K562 (cell line): ENCODE measurements around the gene NCOA3. TPM values are rescaled to one million over a fixed set of nuclear protein-coding genes. Genes with fewer than 3 reads are reported as not detected.

ENCODE experiments used
- ATAC-seq: fragments of 200-7000 bp; cut with Tn5 transposase; 3 replicates; pipeline ENCODE4 v1.9.1; 2020; ENCODE audit warnings: moderate library complexity
- BruUV-seq: library from RNA; stranded (reverse); fragments of 400-500 nt; replicated peaks from 2 replicates; lab custom pipeline; 2021; lab: Mats Ljungman, UMichigan
- CTCF ChIA-PET: fragments of 300-600 bp; formaldehyde crosslinking; extraction: SDS; loops from one replicate; lab custom pipeline; 2021; ENCODE audit warnings: low intra/inter-chr PET ratio; lab: Yijun Ruan, JAX
- POLR2A ChIA-PET: fragments of 300-600, 350-650 bp; sonication (Branson Sonifier 250); formaldehyde crosslinking; extraction: SDS; loops from one replicate; lab custom pipeline; 2021; ENCODE audit warnings: antibody characterized with exemption, inconsistent platforms; lab: Yijun Ruan, JAX
- DNase-seq, 4 experiments: peaks; one replicate each; pipeline versions ENCODE4 v3.0.0 to v3.0.0-alpha.2; 2011 to 2018; ENCODE audit warnings: low spot score in 3 of 4, mixed read lengths in 3 of 4; ENCODE audit errors: extremely low read depth in 1 of 4
- FAIRE-seq: peaks from 2 replicates; lab custom pipeline; 2011; peaks lifted over from hg19 to GRCh38; lab: Jason Lieb, UNC
- H2AFZ ChIP-seq: 2 replicates; pipeline ENCODE4 v1.6.0; 2011; ENCODE audit warnings: low read depth, low read length, control low read depth, inconsistent platforms
- H3K27ac ChIP-seq: fragments of 200-600 bp; 3 replicates; pipeline ENCODE4 v1.8.0; 2011; ENCODE audit warnings: low read depth, mild to moderate bottlenecking, control low read depth, inconsistent platforms, low read length, moderate library complexity, mixed read lengths; ENCODE audit errors: extremely low read depth
- H3K27me3 ChIP-seq, 2 experiments: fragments of 300-600 bp in 1 of 2; 2 replicates in 1 of 2; 3 replicates in 1 of 2; pipeline versions ENCODE4 v1.6.0 to v1.8.0; 2011; ENCODE audit warnings: inconsistent platforms in 2 of 2, low read length in 2 of 2, mild to moderate bottlenecking in 1 of 2, mixed read lengths in 1 of 2, moderate library complexity in 1 of 2; ENCODE audit not compliant: control insufficient read depth in 2 of 2, insufficient read depth in 2 of 2
- H3K36me3 ChIP-seq: fragments of 300-600 bp; 3 replicates; pipeline ENCODE4 v1.8.0; 2011; ENCODE audit warnings: mild to moderate bottlenecking, low read length, inconsistent platforms; ENCODE audit not compliant: control insufficient read depth, insufficient read depth
- H3K4me1 ChIP-seq, 2 experiments: fragments of 200-600 bp in 1 of 2; replicated peaks in 1 of 2; 2 replicates in 1 of 2; 3 replicates in 1 of 2; pipeline versions ENCODE4 v1.5.1 to v1.8.0; 2011; ENCODE audit warnings: inconsistent platforms in 2 of 2, low read length in 2 of 2, mild to moderate bottlenecking in 1 of 2, mixed read lengths in 1 of 2, moderate library complexity in 1 of 2; ENCODE audit not compliant: control insufficient read depth in 2 of 2, insufficient read depth in 2 of 2
- H3K4me2 ChIP-seq: 2 replicates; pipeline ENCODE4 v1.6.1; 2011; ENCODE audit warnings: low read length, control low read depth, inconsistent platforms, mixed read lengths; ENCODE audit not compliant: insufficient read depth
- H3K4me3 ChIP-seq: fragments of 200-600 bp; sonication (generic), shearing (Covaris generic); 2 replicates; pipeline ENCODE4 v1.5.1; 2016; ENCODE audit warnings: control low read depth, inconsistent platforms
- H3K79me2 ChIP-seq: fragments of 200-600 bp; 3 replicates; pipeline ENCODE4 v1.8.0; 2011; ENCODE audit warnings: low read length, inconsistent platforms; ENCODE audit not compliant: control insufficient read depth, insufficient read depth
- H3K9ac ChIP-seq, 2 experiments: 2 replicates each; pipeline versions ENCODE4 v1.6.0 to v1.6.1; 2011; ENCODE audit warnings: low read depth in 2 of 2, low read length in 2 of 2, control low read depth in 1 of 2, inconsistent platforms in 1 of 2, mild to moderate bottlenecking in 1 of 2, mixed read lengths in 1 of 2; ENCODE audit not compliant: insufficient read depth in 1 of 2
- H3K9me1 ChIP-seq: one replicate; pipeline ENCODE4 v1.6.0; 2011; ENCODE audit warnings: inconsistent platforms, mild to moderate bottlenecking, low read length, moderate library complexity; ENCODE audit not compliant: control insufficient read depth, insufficient read depth
- H3K9me3 ChIP-seq: replicated peaks from 2 replicates; pipeline ENCODE4 v1.5.1; 2011; ENCODE audit warnings: low read depth, low read length, inconsistent platforms; ENCODE audit not compliant: control insufficient read depth, insufficient read depth
- H4K20me1 ChIP-seq: replicated peaks from 2 replicates; pipeline ENCODE4 v1.6.1; 2011; ENCODE audit warnings: low read length, inconsistent platforms, mixed read lengths; ENCODE audit not compliant: control insufficient read depth, insufficient read depth
- BRD4 ChIP-seq: fragments of 200-600 bp; sonication (generic); IDR thresholded peaks from 2 replicates; pipeline ENCODE4 v1.6.1; 2017; ENCODE audit warnings: inconsistent platforms
- GABPB2 ChIP-seq: fragments of 250-450 bp; sonication (Bioruptor Pico); conservative IDR thresholded peaks from 2 replicates; pipeline ENCODE4 v1.5.1; 2021; ENCODE audit warnings: mild to moderate bottlenecking
- KLF6 ChIP-seq: fragments of 250-450 bp; sonication (Bioruptor Pico); IDR thresholded peaks from 2 replicates; pipeline ENCODE4 v1.4.0; 2020; ENCODE audit warnings: mild to moderate bottlenecking, moderate library complexity, borderline replicate concordance
- NFYB ChIP-seq: IDR thresholded peaks from 2 replicates; pipeline ENCODE4 v1.6.1; 2011; ENCODE audit warnings: mild to moderate bottlenecking, moderate library complexity; ENCODE audit not compliant: insufficient read length; ENCODE audit errors: extremely low read depth
- ZNF584 ChIP-seq: fragments of 200-800 bp; sonication (Bioruptor generic); IDR thresholded peaks from 2 replicates; pipeline ENCODE4 v1.6.1; 2016; ENCODE audit warnings: low read depth, mild to moderate bottlenecking, missing genetic modification characterization, missing compliant biosample characterization
- WGBS: fragments of 100-300 bp; shearing (Covaris generic); methylation state at CpG from one replicate; pipeline ENCODE4 v1.1.6; 2016; ENCODE audit warnings: low coverage, mixed read lengths; ENCODE audit not compliant: insufficient coverage; ENCODE audit errors: missing lambda C conversion rate; 5-methylcytosine and 5-hydroxymethylcytosine counted together
- in situ Hi-C: fragments of 300-500 bp; cut with MboI; formaldehyde crosslinking; loops from 4 replicates; pipeline ENCODE4 v1.15.0; 2018; ENCODE audit warnings: inconsistent platforms, mixed read lengths
- intact Hi-C: fragments of 100-400 bp; cut with micrococcal nuclease; formaldehyde crosslinking; loops from 2 replicates; pipeline ENCODE4 v1.14.2; 2022
- polyA plus RNA-seq, 8 experiments: library from polyadenylated mRNA; depleted of rRNA in 4 of 8; stranded (reverse) in 5 of 8; unstranded in 3 of 8; fragments of >200 nt; fragmentation: Nextera tagmentation in 2 of 8; fragmentation: Illumina TruSeq in 1 of 8; extraction: Ambion mirVana in 2 of 8; extraction: Trizol in 1 of 8; gene quantifications; 2 replicates each; pipeline versions ENCODE4 v1.2.1 to v1.2.3, GENCODE V29; 2011 to 2014; ENCODE audit warnings: inconsistent platforms in 1 of 8, missing spikeins in 1 of 8
- total RNA-seq, 7 experiments: library from RNA; depleted of rRNA in 6 of 7; stranded (reverse); fragments of >200 nt in 6 of 7; fragmentation: Illumina TruSeq in 2 of 7; extraction: Trizol in 2 of 7; gene quantifications; 2 replicates each; pipeline versions ENCODE4 v1.2.1 to v1.2.3, GENCODE V29; 2011 to 2021; ENCODE audit warnings: low replicate concordance in 1 of 7
- TF ChIP-seq, protein P1 (sequence below), 3 experiments: fragments of 200-800 bp in 1 of 3; fragments of 250-450 bp in 1 of 3; fragments of 450-650 bp in 1 of 3; sonication (Bioruptor Pico) in 1 of 3; sonication (Bioruptor generic) in 1 of 3; formaldehyde crosslinking in 1 of 3; IDR thresholded peaks; 2 replicates each; pipeline versions ENCODE4 v1.6.1 to v1.8.0; 2016 to 2022; ENCODE audit warnings: mild to moderate bottlenecking in 2 of 3, missing genetic modification characterization in 2 of 3, missing compliant biosample characterization in 1 of 3, moderate library complexity in 1 of 3
- TF ChIP-seq, protein P2 (sequence below): sonication (generic); formaldehyde crosslinking; IDR thresholded peaks from 2 replicates; pipeline ENCODE4 v1.8.0; 2022; ENCODE audit warnings: mild to moderate bottlenecking, missing genetic modification reagents, borderline replicate concordance

NCOA3 gene
- total and polyA plus RNA-seq, 9 of the 15 experiments (the other 6 are each of a cell fraction or from before 2014, with no cell fraction given), result 3.2 to 24.3 (median 14.4) TPM

DNA sequence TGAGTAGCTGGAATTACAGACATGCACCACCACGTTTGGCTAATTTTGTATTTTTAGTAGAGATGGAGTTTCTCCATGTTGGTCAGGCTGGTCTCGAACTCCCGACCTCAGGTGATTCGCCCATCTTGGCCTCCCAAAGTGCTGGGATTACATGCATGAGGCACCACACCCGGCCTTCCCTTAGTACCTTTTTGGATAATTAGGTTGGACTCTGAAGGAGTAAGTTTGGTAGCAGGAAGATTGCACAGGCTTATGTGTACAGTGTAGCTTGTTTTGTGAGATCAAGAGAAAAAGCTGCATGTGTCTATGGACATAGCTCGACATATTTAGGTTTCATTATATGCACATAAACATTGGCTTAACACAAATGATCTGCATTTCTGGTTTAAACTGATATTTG lies 116.8 kb downstream of the NCOA3 start:
- intact Hi-C loops, result loop anchor here (5.0 kb wide), 1 partner anchor 346 kb away; no protein-coding TSS in a partner anchor
- no peak overlapping the region for H3K27ac ChIP-seq
- WGBS, result 77% methylated on average over 6 of the region's 6 CpGs
- ChIA-PET POLR2A (no interaction called here), CTCF (no interaction called here)
- H3K9me3 ChIP-seq, result no peaks in the 10 kb centered on the region
- peaks cover 14% of the 10 kb centered on the region; the same call in 1 of the 3 replicates for H3K36me3 ChIP-seq
- no peak for FAIRE-seq
- peaks cover 28% of the 10 kb centered on the region for H3K79me2 ChIP-seq
- no peak for ATAC-seq
- no peak overlapping the region for H2AFZ ChIP-seq
- no peaks in the 10 kb centered on the region for H3K9me1 ChIP-seq
- TF ChIP-seq, protein P1, sequence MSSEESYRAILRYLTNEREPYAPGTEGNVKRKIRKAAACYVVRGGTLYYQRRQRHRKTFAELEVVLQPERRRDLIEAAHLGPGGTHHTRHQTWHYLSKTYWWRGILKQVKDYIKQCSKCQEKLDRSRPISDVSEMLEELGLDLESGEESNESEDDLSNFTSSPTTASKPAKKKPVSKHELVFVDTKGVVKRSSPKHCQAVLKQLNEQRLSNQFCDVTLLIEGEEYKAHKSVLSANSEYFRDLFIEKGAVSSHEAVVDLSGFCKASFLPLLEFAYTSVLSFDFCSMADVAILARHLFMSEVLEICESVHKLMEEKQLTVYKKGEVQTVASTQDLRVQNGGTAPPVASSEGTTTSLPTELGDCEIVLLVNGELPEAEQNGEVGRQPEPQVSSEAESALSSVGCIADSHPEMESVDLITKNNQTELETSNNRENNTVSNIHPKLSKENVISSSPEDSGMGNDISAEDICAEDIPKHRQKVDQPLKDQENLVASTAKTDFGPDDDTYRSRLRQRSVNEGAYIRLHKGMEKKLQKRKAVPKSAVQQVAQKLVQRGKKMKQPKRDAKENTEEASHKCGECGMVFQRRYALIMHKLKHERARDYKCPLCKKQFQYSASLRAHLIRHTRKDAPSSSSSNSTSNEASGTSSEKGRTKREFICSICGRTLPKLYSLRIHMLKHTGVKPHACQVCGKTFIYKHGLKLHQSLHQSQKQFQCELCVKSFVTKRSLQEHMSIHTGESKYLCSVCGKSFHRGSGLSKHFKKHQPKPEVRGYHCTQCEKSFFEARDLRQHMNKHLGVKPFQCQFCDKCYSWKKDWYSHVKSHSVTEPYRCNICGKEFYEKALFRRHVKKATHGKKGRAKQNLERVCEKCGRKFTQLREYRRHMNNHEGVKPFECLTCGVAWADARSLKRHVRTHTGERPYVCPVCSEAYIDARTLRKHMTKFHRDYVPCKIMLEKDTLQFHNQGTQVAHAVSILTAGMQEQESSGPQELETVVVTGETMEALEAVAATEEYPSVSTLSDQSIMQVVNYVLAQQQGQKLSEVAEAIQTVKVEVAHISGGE (CRISPR knock-in tag; IDR thresholded peaks at IDR 0.05), result peak in 1 of 3 experiments; percentile 90; a peak in 2 of 6 replicates
- TF ChIP-seq BRD4 (no peak), KLF6 (CRISPR knock-in tag) (no peak), NFYB (no peak), GABPB2 (CRISPR knock-in tag) (no peak), ZNF584 (CRISPR knock-in tag) (no peak)
- TF ChIP-seq, protein P2, sequence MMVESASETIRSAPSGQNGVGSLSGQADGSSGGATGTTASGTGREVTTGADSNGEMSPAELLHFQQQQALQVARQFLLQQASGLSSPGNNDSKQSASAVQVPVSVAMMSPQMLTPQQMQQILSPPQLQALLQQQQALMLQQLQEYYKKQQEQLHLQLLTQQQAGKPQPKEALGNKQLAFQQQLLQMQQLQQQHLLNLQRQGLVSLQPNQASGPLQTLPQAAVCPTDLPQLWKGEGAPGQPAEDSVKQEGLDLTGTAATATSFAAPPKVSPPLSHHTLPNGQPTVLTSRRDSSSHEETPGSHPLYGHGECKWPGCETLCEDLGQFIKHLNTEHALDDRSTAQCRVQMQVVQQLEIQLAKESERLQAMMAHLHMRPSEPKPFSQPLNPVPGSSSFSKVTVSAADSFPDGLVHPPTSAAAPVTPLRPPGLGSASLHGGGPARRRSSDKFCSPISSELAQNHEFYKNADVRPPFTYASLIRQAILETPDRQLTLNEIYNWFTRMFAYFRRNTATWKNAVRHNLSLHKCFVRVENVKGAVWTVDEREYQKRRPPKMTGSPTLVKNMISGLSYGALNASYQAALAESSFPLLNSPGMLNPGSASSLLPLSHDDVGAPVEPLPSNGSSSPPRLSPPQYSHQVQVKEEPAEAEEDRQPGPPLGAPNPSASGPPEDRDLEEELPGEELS (CRISPR knock-in tag), result no peak
- in situ Hi-C loops, result no loop called here
- no peak overlapping the region for H3K9ac ChIP-seq
- H3K4me1 ChIP-seq, result peaks cover 0 to 13% of the 10 kb centered on the region in 2 experiments; a peak in 2 of 5 replicates
- no peak overlapping the region for H3K4me2 ChIP-seq
- no peak for DNase-seq
- H4K20me1 ChIP-seq, result no peaks in the 10 kb centered on the region
- BruUV-seq, result no TSS peak
- no peaks in the 10 kb centered on the region for H3K27me3 ChIP-seq
- no peak overlapping the region for H3K4me3 ChIP-seq
